Astrocyte (in vitro differentiated cells and primary cell): Measurements from ENCODE around the gene FAM209A. TPM values are rescaled to one million over a fixed set of nuclear protein-coding genes. Genes with fewer than 3 reads are reported as not detected.

Source experiments
- DNase-seq: peaks from one replicate; pipeline ENCODE4 v3.0.0-alpha.2; 2010; ENCODE audit warnings: low read depth
- FAIRE-seq: peaks from 2 replicates; lab custom pipeline; 2011; peaks lifted over from hg19 to GRCh38; lab: Jason Lieb, UNC
- H2AFZ ChIP-seq: 2 replicates; pipeline ENCODE4 v1.6.0; 2012; ENCODE audit warnings: low read depth, low read length, inconsistent platforms
- H3K27ac ChIP-seq: 2 replicates; pipeline ENCODE4 v1.5.1; 2011; ENCODE audit warnings: low read depth, low read length, inconsistent platforms
- H3K27me3 ChIP-seq: 2 replicates; pipeline ENCODE4 v1.6.0; 2011; ENCODE audit warnings: low read length, inconsistent platforms; ENCODE audit not compliant: insufficient read depth
- H3K36me3 ChIP-seq: 2 replicates; pipeline ENCODE4 v1.5.1; 2011; ENCODE audit warnings: low read length, inconsistent platforms; ENCODE audit not compliant: insufficient read depth
- H3K4me1 ChIP-seq: 2 replicates; pipeline ENCODE4 v1.5.1; 2011; ENCODE audit warnings: low read length, inconsistent platforms; ENCODE audit not compliant: insufficient read depth
- H3K4me2 ChIP-seq: 2 replicates; pipeline ENCODE4 v1.6.0; 2012; ENCODE audit warnings: low read length, inconsistent platforms
- H3K4me3 ChIP-seq: 2 replicates; pipeline ENCODE4 v1.5.1; 2011; ENCODE audit warnings: low read depth, mild to moderate bottlenecking, low read length, inconsistent platforms; ENCODE audit not compliant: insufficient read depth
- H3K79me2 ChIP-seq: 2 replicates; pipeline ENCODE4 v1.6.0; 2012; ENCODE audit warnings: mild to moderate bottlenecking, low read length, inconsistent platforms; ENCODE audit not compliant: insufficient read depth
- H3K9ac ChIP-seq: 2 replicates; pipeline ENCODE4 v1.6.0; 2012; ENCODE audit warnings: mild to moderate bottlenecking, low read length, inconsistent platforms
- H3K9me3 ChIP-seq: 2 replicates; pipeline ENCODE4 v1.5.1; 2012; ENCODE audit warnings: low read depth, mild to moderate bottlenecking, low read length, inconsistent platforms; ENCODE audit not compliant: insufficient read depth
- H4K20me1 ChIP-seq: 2 replicates; pipeline ENCODE4 v1.6.0; 2012; ENCODE audit warnings: low read length, inconsistent platforms; ENCODE audit not compliant: insufficient read depth
- H3K27ac Mint-ChIP-seq: one replicate; pipeline ENCODE4 v1.8.0; 2021; ENCODE audit warnings: mild to moderate bottlenecking, mixed read lengths; ENCODE audit not compliant: unreplicated experiment
- H3K27me3 Mint-ChIP-seq: one replicate; pipeline ENCODE4 v1.8.0; 2021; ENCODE audit warnings: low read depth, mixed read lengths; ENCODE audit not compliant: unreplicated experiment
- H3K36me3 Mint-ChIP-seq: one replicate; pipeline ENCODE4 v1.8.0; 2021; ENCODE audit warnings: low read depth, mixed read lengths; ENCODE audit not compliant: unreplicated experiment
- H3K4me1 Mint-ChIP-seq: one replicate; pipeline ENCODE4 v1.8.0; 2021; ENCODE audit warnings: low read depth, mixed read lengths; ENCODE audit not compliant: unreplicated experiment
- H3K4me3 Mint-ChIP-seq: one replicate; pipeline ENCODE4 v1.8.0; 2021; ENCODE audit warnings: mild to moderate bottlenecking, moderate library complexity, mixed read lengths; ENCODE audit not compliant: unreplicated experiment
- H3K9me3 Mint-ChIP-seq: one replicate; pipeline ENCODE4 v1.8.0; 2021; ENCODE audit warnings: mild to moderate bottlenecking, mixed read lengths; ENCODE audit not compliant: unreplicated experiment
- CTCF ChIP-seq: IDR thresholded peaks from 2 replicates; pipeline ENCODE4 v1.5.1; 2011; ENCODE audit warnings: low read depth, mild to moderate bottlenecking, inconsistent platforms, low read length, moderate library complexity; ENCODE audit not compliant: insufficient read depth
- EZH2 ChIP-seq: IDR thresholded peaks from 2 replicates; pipeline ENCODE4 v1.6.1; 2012; ENCODE audit warnings: mild to moderate bottlenecking, low read length, inconsistent platforms; ENCODE audit not compliant: insufficient read depth
- total RNA-seq: library from RNA; stranded (reverse); gene quantifications from 2 replicates; pipeline ENCODE4 v1.2.1, GENCODE V29; 2021

FAM209A gene
- total RNA-seq, 1 donor from 2014 or later: 0.32 TPM

- Mint-ChIP-seq H3K4me3 (no peak overlapping the region), H3K27ac (no peak overlapping the region), H3K36me3 (peaks cover 33% of the 10 kb centered on the region), H3K4me1 (peaks cover 16% of the 10 kb centered on the region), H3K9me3 (peaks cover 11% of the 10 kb centered on the region), H3K27me3 (no peaks in the 10 kb centered on the region)
- peaks cover 4% of the 10 kb centered on the region for H4K20me1 ChIP-seq
- H3K9ac ChIP-seq: no peak overlapping the region
- H3K36me3 ChIP-seq: peaks cover 26% of the 10 kb centered on the region
- no peaks in the 10 kb centered on the region for H3K79me2 ChIP-seq
- H3K27ac ChIP-seq: no peak overlapping the region
- no peak for FAIRE-seq
- no peak overlapping the region for H2AFZ ChIP-seq
- H3K9me3 ChIP-seq: peaks cover 5% of the 10 kb centered on the region
- no peak overlapping the region for H3K4me2 ChIP-seq
- H3K4me1 ChIP-seq: no peaks in the 10 kb centered on the region
- no peak for TF ChIP-seq EZH2
- TF ChIP-seq CTCF: no peak
- DNase-seq: no peak
- no peak overlapping the region for H3K4me3 ChIP-seq
- H3K27me3 ChIP-seq: no peaks in the 10 kb centered on the region
Measured at GRCh38 chr20:56517641-56518040, 6.9 kb upstream of the FAM209A start.

- H2AFZ ChIP-seq: no peak overlapping the region
- DNase-seq: no peak
- H3K36me3 ChIP-seq: peaks cover 24% of the 10 kb centered on the region
- Mint-ChIP-seq H3K36me3 (peaks cover 34% of the 10 kb centered on the region), H3K4me1 (peaks cover 12% of the 10 kb centered on the region), H3K27ac (no peak overlapping the region), H3K27me3 (no peaks in the 10 kb centered on the region), H3K9me3 (peaks cover 12% of the 10 kb centered on the region), H3K4me3 (no peak overlapping the region)
- H3K9ac ChIP-seq: no peak overlapping the region
- no peak overlapping the region for H3K4me2 ChIP-seq
- no peaks in the 10 kb centered on the region for H3K27me3 ChIP-seq
- peaks cover 5% of the 10 kb centered on the region for H3K9me3 ChIP-seq
- TF ChIP-seq CTCF (no peak), EZH2 (no peak)
- no peak overlapping the region for H3K27ac ChIP-seq
- no peak for FAIRE-seq
- no peaks in the 10 kb centered on the region for H3K4me1 ChIP-seq
- H3K79me2 ChIP-seq: no peaks in the 10 kb centered on the region
- no peak overlapping the region for H3K4me3 ChIP-seq
- peaks cover 4% of the 10 kb centered on the region for H4K20me1 ChIP-seq
Measured at GRCh38 chr20:56518126-56518525, 6.4 kb upstream of the FAM209A start.

- TF ChIP-seq EZH2 (no peak), CTCF (no peak)
- no peak overlapping the region for H3K4me3 Mint-ChIP-seq
- no peaks in the 10 kb centered on the region for H3K27me3 Mint-ChIP-seq
Measured at GRCh38 chr20:56518721-56519398, 5.7 kb upstream of the FAM209A start.

More at GRCh38 chr20:56518721-56519398, 5.7 kb upstream of the FAM209A start:
- Histone ChIP-seq H3K27me3 (no peaks in the 10 kb centered on the region), H3K79me2 (no peaks in the 10 kb centered on the region), H3K36me3 (peaks cover 24% of the 10 kb centered on the region), H3K9ac (no peak overlapping the region), H4K20me1 (peaks cover 4% of the 10 kb centered on the region), H3K4me1 (no peaks in the 10 kb centered on the region), H3K27ac (no peak overlapping the region), H3K4me3 (no peak overlapping the region), H2AFZ (no peak overlapping the region), H3K9me3 (peaks cover 5% of the 10 kb centered on the region), H3K4me2 (no peak overlapping the region)
- Mint-ChIP-seq H3K36me3 (peaks cover 35% of the 10 kb centered on the region), H3K9me3 (peaks cover 13% of the 10 kb centered on the region), H3K4me1 (peaks cover 8% of the 10 kb centered on the region), H3K27ac (no peak overlapping the region)
- DNase-seq: no peak
- FAIRE-seq: no peak
